DOHH2 (cell line): ENCODE measurements around the gene BHLHE23.

ENCODE experiments used
- H3F3A ChIP-seq: fragments of 200-600 bp; sonication (generic), shearing (Covaris generic); 2 replicates; pipeline ENCODE4 v1.6.0; 2016; ENCODE audit warnings: antibody characterized with exemption, mild to moderate bottlenecking; ENCODE audit not compliant: control insufficient read depth, insufficient read depth
- H3K27ac ChIP-seq: fragments of 200-600 bp; sonication (generic); 2 replicates; pipeline ENCODE4 v1.5.1; 2014; ENCODE audit warnings: low read depth, mild to moderate bottlenecking, low read length, moderate library complexity
- H3K27me3 ChIP-seq: fragments of 200-600 bp; sonication (generic); 2 replicates; pipeline ENCODE4 v1.6.1; 2014; ENCODE audit warnings: mild to moderate bottlenecking, low read length, mixed read lengths; ENCODE audit not compliant: control insufficient read depth
- H3K36me3 ChIP-seq: fragments of 200-600 bp; sonication (generic); 2 replicates; pipeline ENCODE4 v1.6.1; 2014; ENCODE audit warnings: mild to moderate bottlenecking, low read length, moderate library complexity, mixed read lengths; ENCODE audit not compliant: control insufficient read depth
- H3K4me1 ChIP-seq: fragments of 200-600 bp; sonication (generic); 2 replicates; pipeline ENCODE4 v1.6.1; 2014; ENCODE audit warnings: mild to moderate bottlenecking, low read length, mixed read lengths; ENCODE audit not compliant: control insufficient read depth
- H3K4me2 ChIP-seq: fragments of 200-600 bp; sonication (generic); 2 replicates; pipeline ENCODE4 v1.6.0; 2014; ENCODE audit warnings: mild to moderate bottlenecking, low read length, moderate library complexity
- H3K4me3 ChIP-seq: fragments of 200-600 bp; sonication (generic); 2 replicates; pipeline ENCODE4 v1.5.1; 2014; ENCODE audit warnings: mild to moderate bottlenecking, low read length, mixed read lengths
- H3K79me2 ChIP-seq: fragments of 200-600 bp; sonication (generic); 2 replicates; pipeline ENCODE4 v1.6.1; 2014; ENCODE audit warnings: mild to moderate bottlenecking, low read length, mixed read lengths; ENCODE audit not compliant: control insufficient read depth
- H3K9me2 ChIP-seq: fragments of 200-600 bp; sonication (generic); replicated peaks from 2 replicates; pipeline ENCODE4 v1.6.1; 2014; ENCODE audit warnings: mild to moderate bottlenecking, low read length, mixed read lengths; ENCODE audit not compliant: control insufficient read depth
- H3K9me3 ChIP-seq: fragments of 200-600 bp; sonication (generic); 2 replicates; pipeline ENCODE4 v1.6.1; 2014; ENCODE audit warnings: antibody characterized with exemption, low read length, mixed read lengths; ENCODE audit not compliant: control insufficient read depth, insufficient read depth
- H4K20me1 ChIP-seq: fragments of 200-600 bp; sonication (generic); 2 replicates; pipeline ENCODE4 v1.6.0; 2014; ENCODE audit warnings: low read depth, mild to moderate bottlenecking, antibody characterized with exemption, low read length, moderate library complexity; ENCODE audit not compliant: control insufficient read depth, insufficient read depth
- CTCF ChIP-seq: fragments of 200-600 bp; sonication (generic); IDR thresholded peaks from one replicate; pipeline ENCODE4 v1.5.1; 2014; ENCODE audit warnings: antibody characterized with exemption, mild to moderate bottlenecking, low read depth, low read length; ENCODE audit not compliant: poor library complexity, severe bottlenecking
- EZH2phosphoT487 ChIP-seq: fragments of 200-600 bp; sonication (generic); IDR thresholded peaks from 2 replicates; pipeline ENCODE4 v1.6.1; 2017; ENCODE audit warnings: borderline replicate concordance, mild to moderate bottlenecking, antibody characterized with exemption, low read length, moderate library complexity, mixed read lengths

The BHLHE23 gene

GRCh38 chr20:62978561-62978943, 28.2 kb downstream of the BHLHE23 start:
- Histone ChIP-seq H3K9me3 (no peaks in the 10 kb centered on the region), H3K4me1 (peaks cover 68% of the 10 kb centered on the region), H3K36me3 (no peaks in the 10 kb centered on the region), H3K9me2 (no peaks in the 10 kb centered on the region), H3K79me2 (no peaks in the 10 kb centered on the region), H3K27me3 (peaks cover 63% of the 10 kb centered on the region), H4K20me1 (no peaks in the 10 kb centered on the region), H3K4me2 (peak overlapping the region; percentile 93), H3K4me3 (peak overlapping the region; percentile 70), H3K27ac (peak overlapping the region; percentile 63), H3F3A (no peaks in the 10 kb centered on the region)
- TF ChIP-seq EZH2phosphoT487 (no peak), CTCF (no peak)

GRCh38 chr20:62977613-62978560, 28.9 kb downstream of the BHLHE23 start:
- peaks cover 68% of the 10 kb centered on the region for H3K27me3 ChIP-seq
- no peaks in the 10 kb centered on the region for H3F3A ChIP-seq
- H3K4me1 ChIP-seq, result peaks cover 69% of the 10 kb centered on the region
- H3K9me3 ChIP-seq, result no peaks in the 10 kb centered on the region
- H3K4me2 ChIP-seq, result peak overlapping the region; percentile 93
- H3K27ac ChIP-seq, result peak overlapping the region; percentile 63
- TF ChIP-seq CTCF, result no peak
- 0 out of 2 replicates have a peak, but pooled peaks have one; percentile 38 for TF ChIP-seq EZH2phosphoT487
- H3K36me3 ChIP-seq, result no peaks in the 10 kb centered on the region
- H4K20me1 ChIP-seq, result no peaks in the 10 kb centered on the region
- no peaks in the 10 kb centered on the region for H3K79me2 ChIP-seq
- peak overlapping the region; percentile 70 for H3K4me3 ChIP-seq
- no peaks in the 10 kb centered on the region for H3K9me2 ChIP-seq

- Histone ChIP-seq H3K9me2 (no peaks in the 10 kb centered on the region), H3K27ac (0 out of 2 replicates have a peak overlapping the region, but pooled peaks have one; percentile 63), H4K20me1 (no peaks in the 10 kb centered on the region), H3K4me3 (peak overlapping the region; percentile 70), H3K9me3 (no peaks in the 10 kb centered on the region), H3K36me3 (no peaks in the 10 kb centered on the region), H3K27me3 (peaks cover 64% of the 10 kb centered on the region), H3K4me1 (peaks cover 70% of the 10 kb centered on the region), H3K79me2 (no peaks in the 10 kb centered on the region), H3K4me2 (peak overlapping the region; percentile 93), H3F3A (no peaks in the 10 kb centered on the region)
- no peak for TF ChIP-seq CTCF
- TF ChIP-seq EZH2phosphoT487, result no peak
Measured at GRCh38 chr20:62976886-62977285, 29.9 kb downstream of the BHLHE23 start.
